HG02885 (cell line): ENCODE results near the gene AHCYL1.

Source experiments
- ATAC-seq: cut with Tn5 transposase; IDR thresholded peaks from one replicate; pipeline ENCODE4 v1.9.1; 2021; ENCODE audit warnings: mild to moderate bottlenecking; ENCODE audit not compliant: unreplicated experiment, poor library complexity

The AHCYL1 gene

GRCh38 chr1:109974191-109974590 is 10.4 kb upstream of the AHCYL1 start:
- no peak for ATAC-seq

GRCh38 chr1:109975718-109976117 is 8.8 kb upstream of the AHCYL1 start:
- ATAC-seq, result no peak

GRCh38 chr1:109976762-109977161 is 7.8 kb upstream of the AHCYL1 start:
- ATAC-seq, result no peak

GRCh38 chr1:109977225-109977624 is 7.3 kb upstream of the AHCYL1 start:
- no peak for ATAC-seq

- no peak for ATAC-seq
Observed at GRCh38 chr1:109977657-109978378, 6.7 kb upstream of the AHCYL1 start.

- ATAC-seq, result no peak
Observed at GRCh38 chr1:109978761-109979488, 5.6 kb upstream of the AHCYL1 start.

GRCh38 chr1:109979489-109980091 is 5.0 kb upstream of the AHCYL1 start:
- ATAC-seq, result no peak

- ATAC-seq, result no peak
Observed at GRCh38 chr1:109980324-109981003, 4.1 kb upstream of the AHCYL1 start.

- no peak for ATAC-seq
Observed at GRCh38 chr1:109981004-109981335, 3.6 kb upstream of the AHCYL1 start.

- ATAC-seq, result no peak
Observed at GRCh38 chr1:109983380-109984189, 980 bp upstream of the AHCYL1 start.

GRCh38 chr1:109984190-109984455 is 442 bp upstream of the AHCYL1 start:
- no peak for ATAC-seq

- no peak for ATAC-seq
Observed at GRCh38 chr1:109985247-109986053, 885 bp downstream of the AHCYL1 start.

- ATAC-seq, result no peak
Observed at GRCh38 chr1:109986054-109986444, 1.5 kb downstream of the AHCYL1 start.

GRCh38 chr1:109988349-109988914 is 3.9 kb downstream of the AHCYL1 start:
- no peak for ATAC-seq

GRCh38 chr1:109989506-109990301 is 5.1 kb downstream of the AHCYL1 start:
- no peak for ATAC-seq

GRCh38 chr1:109990302-109990653 is 5.7 kb downstream of the AHCYL1 start:
- no peak for ATAC-seq

GRCh38 chr1:109991400-109991925 is 6.9 kb downstream of the AHCYL1 start:
- ATAC-seq, result no peak

GRCh38 chr1:109993885-109994284 is 9.3 kb downstream of the AHCYL1 start:
- no peak for ATAC-seq
